Chondrocyte (in vitro differentiated cells): Measurements from ENCODE around the gene RSRP1. TPM values are rescaled to one million over a fixed set of nuclear protein-coding genes. Genes with fewer than 3 reads are reported as not detected.
"Not testable (repeated sequence)": the region's sequence is repeated elsewhere in the genome, so short reads cannot be mapped to it uniquely, and the experiment has no call there.

Experiments
- DNase-seq: peaks from one replicate; pipeline ENCODE4 v3.0.0; 2021; ENCODE audit warnings: mixed read lengths, low spot score
- H3K27ac Mint-ChIP-seq: one replicate; pipeline ENCODE4 v1.8.0; 2021; ENCODE audit warnings: mild to moderate bottlenecking, moderate library complexity, mixed read lengths; ENCODE audit not compliant: unreplicated experiment
- H3K27me3 Mint-ChIP-seq: 2 replicates; pipeline ENCODE4 v1.8.0; 2021; ENCODE audit warnings: low read depth, mixed read lengths
- H3K36me3 Mint-ChIP-seq: 2 replicates; pipeline ENCODE4 v1.8.0; 2021; ENCODE audit warnings: low read depth, mixed read lengths
- H3K4me1 Mint-ChIP-seq: 2 replicates; pipeline ENCODE4 v1.8.0; 2021; ENCODE audit warnings: low read depth, mild to moderate bottlenecking, mixed read lengths
- H3K4me3 Mint-ChIP-seq: one replicate; pipeline ENCODE4 v1.8.0; 2021; ENCODE audit warnings: mild to moderate bottlenecking, moderate library complexity, mixed read lengths; ENCODE audit not compliant: unreplicated experiment
- H3K9me3 Mint-ChIP-seq: 2 replicates; pipeline ENCODE4 v1.8.0; 2021; ENCODE audit warnings: low read depth, mixed read lengths
- CTCF ChIP-seq: fragments of 200-600 bp; sonication (generic); IDR thresholded peaks from 2 replicates; pipeline ENCODE4 v1.5.0; 2021; ENCODE audit warnings: antibody characterized with exemption, mild to moderate bottlenecking, moderate library complexity
- total RNA-seq: library from RNA; stranded (reverse); gene quantifications from 3 replicates; pipeline ENCODE4 v1.2.1, GENCODE V29; 2021

RSRP1 gene
- total RNA-seq, 1 donor from 2014 or later: 76.4 TPM

GRCh38 chr1:25278358-25278757 is 31.1 kb upstream of the RSRP1 start:
- H3K4me1 Mint-ChIP-seq, H3K27ac Mint-ChIP-seq, H3K36me3 Mint-ChIP-seq, DNase-seq, H3K4me3 Mint-ChIP-seq, H3K27me3 Mint-ChIP-seq, H3K9me3 Mint-ChIP-seq: not testable (repeated sequence)

- not testable (repeated sequence) for H3K27ac Mint-ChIP-seq, H3K4me1 Mint-ChIP-seq, H3K36me3 Mint-ChIP-seq, DNase-seq, H3K4me3 Mint-ChIP-seq, H3K27me3 Mint-ChIP-seq, H3K9me3 Mint-ChIP-seq
Measured at GRCh38 chr1:25277295-25277694, 30.0 kb upstream of the RSRP1 start.

GRCh38 chr1:25275648-25276047 is 28.4 kb upstream of the RSRP1 start:
- H3K4me3 Mint-ChIP-seq, H3K4me1 Mint-ChIP-seq, H3K9me3 Mint-ChIP-seq, H3K36me3 Mint-ChIP-seq, DNase-seq, H3K27ac Mint-ChIP-seq, H3K27me3 Mint-ChIP-seq: not testable (repeated sequence)

GRCh38 chr1:25272238-25272637 is 25.0 kb upstream of the RSRP1 start, which contains the start of gene RHD:
RHD (plus strand) TSS chr1:25272509; CDS start chr1:25272548, 39 bp downstream.
- H3K4me3 Mint-ChIP-seq, H3K4me1 Mint-ChIP-seq, H3K27me3 Mint-ChIP-seq: not testable (repeated sequence)

GRCh38 chr1:25268143-25268760 is 21.0 kb upstream of the RSRP1 start:
- H3K4me1 Mint-ChIP-seq, H3K27me3 Mint-ChIP-seq, H3K9me3 Mint-ChIP-seq, H3K27ac Mint-ChIP-seq, DNase-seq, H3K36me3 Mint-ChIP-seq: not testable (repeated sequence)
- peak overlapping the region; percentile 62 for H3K4me3 Mint-ChIP-seq

More at GRCh38 chr1:25272238-25272637, 25.0 kb upstream of the RSRP1 start, which contains the start of gene RHD:
- DNase-seq, H3K9me3 Mint-ChIP-seq, H3K27ac Mint-ChIP-seq, H3K36me3 Mint-ChIP-seq: not testable (repeated sequence)

GRCh38 chr1:25267288-25268142 is 20.3 kb upstream of the RSRP1 start:
- H3K4me3 Mint-ChIP-seq: peak overlapping the region; percentile 62
- not testable (repeated sequence) for H3K36me3 Mint-ChIP-seq, H3K9me3 Mint-ChIP-seq, H3K27me3 Mint-ChIP-seq, H3K4me1 Mint-ChIP-seq, DNase-seq, H3K27ac Mint-ChIP-seq

- not testable (repeated sequence) for H3K4me1 Mint-ChIP-seq, H3K27ac Mint-ChIP-seq, H3K27me3 Mint-ChIP-seq, H3K9me3 Mint-ChIP-seq, H3K36me3 Mint-ChIP-seq, DNase-seq
- peak overlapping the region; percentile 78 for H3K4me3 Mint-ChIP-seq
- peak; percentile 47 for TF ChIP-seq CTCF
Measured at GRCh38 chr1:25266554-25267287, 19.5 kb upstream of the RSRP1 start.

GRCh38 chr1:25260336-25260735 is 13.1 kb upstream of the RSRP1 start:
- H3K27ac Mint-ChIP-seq, H3K27me3 Mint-ChIP-seq, H3K9me3 Mint-ChIP-seq, H3K4me3 Mint-ChIP-seq, H3K36me3 Mint-ChIP-seq, DNase-seq: not testable (repeated sequence)
- H3K4me1 Mint-ChIP-seq: peaks cover 13% of the 10 kb centered on the region
